NCI-H1092 treated with DMSO at 0.1 percent for 48 hours (cell line): Measurements from ENCODE around the gene TRIM17.

Experiments used
- DNase-seq: peaks from one replicate; lab custom pipeline; 2025; lab: John Stamatoyannopoulos, UW

The TRIM17 gene

GRCh38 chr1:228366866-228367741, 49.6 kb downstream of the TRIM17 start:
- DNase-seq: no peak

- DNase-seq: no peak
These were observed 50.4 kb downstream of the TRIM17 start for GRCh38 chr1:228366062-228366865.

- DNase-seq: no peak
These were observed 51.2 kb downstream of the TRIM17 start for GRCh38 chr1:228365271-228366061.

- DNase-seq: no peak
These were observed 51.9 kb downstream of the TRIM17 start for GRCh38 chr1:228364706-228365213.

- no peak for DNase-seq
These were observed 52.5 kb downstream of the TRIM17 start for GRCh38 chr1:228364068-228364705.

GRCh38 chr1:228363686-228364067, 53.0 kb downstream of the TRIM17 start:
- no peak for DNase-seq

- no peak for DNase-seq
These were observed 53.7 kb downstream of the TRIM17 start for GRCh38 chr1:228362884-228363450.

GRCh38 chr1:228362141-228362883, 54.3 kb downstream of the TRIM17 start:
- DNase-seq: no peak

- DNase-seq: no peak
These were observed 55.1 kb downstream of the TRIM17 start for GRCh38 chr1:228361314-228362140.

GRCh38 chr1:228360533-228361313, 55.9 kb downstream of the TRIM17 start:
- no peak for DNase-seq

- DNase-seq: no peak
These were observed 56.8 kb downstream of the TRIM17 start for GRCh38 chr1:228359613-228360532.

GRCh38 chr1:228358764-228359612, 57.7 kb downstream of the TRIM17 start:
- DNase-seq: no peak

GRCh38 chr1:228358039-228358763, 58.5 kb downstream of the TRIM17 start:
- DNase-seq: no peak
